Neural cell (in vitro differentiated cells): ENCODE results near the gene IYD. TPM values are rescaled to one million over a fixed set of nuclear protein-coding genes. Genes with fewer than 3 reads are reported as not detected.

ENCODE experiments used
- H2AFZ ChIP-seq: fragments of 200-600, 300-800 bp; sonication (generic), shearing (Covaris generic); 2 replicates; pipeline ENCODE4 v1.6.0; 2014; ENCODE audit warnings: low read depth, mild to moderate bottlenecking, antibody characterized with exemption, low read length, moderate library complexity
- H3F3A ChIP-seq: fragments of 200-600 bp; shearing (Covaris generic); 2 replicates; pipeline ENCODE4 v1.6.1; 2016; ENCODE audit warnings: mild to moderate bottlenecking, moderate library complexity, mixed read lengths, antibody characterized with exemption, low read length; ENCODE audit not compliant: insufficient read depth, poor library complexity, severe bottlenecking
- H3K27ac ChIP-seq: fragments of 200-600, 300-800 bp; sonication (generic), shearing (Covaris generic); 2 replicates; pipeline ENCODE4 v1.5.1; 2014; ENCODE audit warnings: mild to moderate bottlenecking, low read length, moderate library complexity
- H3K27me3 ChIP-seq: fragments of 300-800, 200-600 bp; sonication (generic), shearing (Covaris generic); 2 replicates; pipeline ENCODE4 v1.6.0; 2014; ENCODE audit warnings: mild to moderate bottlenecking, low read depth, low read length, moderate library complexity; ENCODE audit not compliant: insufficient read depth
- H3K36me3 ChIP-seq: fragments of 300-800, 200-600 bp; sonication (generic), shearing (Covaris generic); 2 replicates; pipeline ENCODE4 v1.5.1; 2014; ENCODE audit warnings: mild to moderate bottlenecking, antibody characterized with exemption, low read length, moderate library complexity; ENCODE audit not compliant: insufficient read depth
- H3K4me2 ChIP-seq: fragments of 300-800, 200-600 bp; sonication (generic), shearing (Covaris generic); 2 replicates; pipeline ENCODE4 v1.6.0; 2014; ENCODE audit warnings: mild to moderate bottlenecking, low read length
- H3K4me3 ChIP-seq: fragments of 300-800, 200-600 bp; sonication (generic), shearing (Covaris generic); 2 replicates; pipeline ENCODE4 v1.5.1; 2014; ENCODE audit warnings: mild to moderate bottlenecking, low read length, moderate library complexity
- H3K79me2 ChIP-seq: fragments of 200-600 bp; shearing (Covaris generic); replicated peaks from 2 replicates; pipeline ENCODE4 v1.6.0; 2014; ENCODE audit warnings: mild to moderate bottlenecking, low read length, moderate library complexity; ENCODE audit not compliant: insufficient read depth
- H3K9ac ChIP-seq: fragments of 300-800, 200-600 bp; sonication (generic), shearing (Covaris generic); 2 replicates; pipeline ENCODE4 v1.6.1; 2016; ENCODE audit warnings: mild to moderate bottlenecking, low read length, mixed read lengths
- H3K9me2 ChIP-seq: fragments of 200-600 bp; shearing (Covaris generic); 2 replicates; pipeline ENCODE4 v1.6.1; 2016; ENCODE audit warnings: mild to moderate bottlenecking, low read length, mixed read lengths; ENCODE audit not compliant: insufficient read depth
- H3K9me3 ChIP-seq: fragments of 200-600, 300-800 bp; sonication (generic), shearing (Covaris generic); 2 replicates; pipeline ENCODE4 v1.6.1; 2016; ENCODE audit warnings: mild to moderate bottlenecking, mixed run types, low read length, moderate library complexity, mixed read lengths
- H4K20me1 ChIP-seq: fragments of 200-600 bp; shearing (Covaris generic); 2 replicates; pipeline ENCODE4 v1.6.1; 2016; ENCODE audit warnings: mild to moderate bottlenecking, mixed run types; ENCODE audit not compliant: insufficient read depth
- CTCF ChIP-seq: fragments of 450-650 bp; IDR thresholded peaks from 2 replicates; pipeline ENCODE4 v1.5.1; 2014; ENCODE audit warnings: antibody characterized with exemption, mild to moderate bottlenecking, moderate library complexity; ENCODE audit not compliant: poor library complexity, severe bottlenecking
- EP300 ChIP-seq: fragments of 450-650 bp; conservative IDR thresholded peaks from 2 replicates; pipeline ENCODE4 v1.6.1; 2014; ENCODE audit warnings: antibody characterized with exemption, mild to moderate bottlenecking, moderate library complexity; ENCODE audit not compliant: poor library complexity, severe bottlenecking
- EZH2 ChIP-seq: fragments of 200-600, 300-800 bp; shearing (Covaris generic), sonication (generic); IDR thresholded peaks from 2 replicates; pipeline ENCODE4 v1.6.1; 2014; ENCODE audit warnings: antibody characterized with exemption, low read length, borderline replicate concordance, mild to moderate bottlenecking; ENCODE audit not compliant: insufficient read depth, poor library complexity, severe bottlenecking
- MXI1 ChIP-seq: fragments of 450-650 bp; conservative IDR thresholded peaks from 2 replicates; pipeline ENCODE4 v1.6.1; 2014; ENCODE audit warnings: antibody characterized with exemption, mild to moderate bottlenecking; ENCODE audit not compliant: poor library complexity, severe bottlenecking
- POLR2AphosphoS5 ChIP-seq: IDR thresholded peaks from 2 replicates; pipeline ENCODE4 v1.6.1; 2012
- RAD21 ChIP-seq: fragments of 450-650 bp; conservative IDR thresholded peaks from 2 replicates; pipeline ENCODE4 v1.6.1; 2014; ENCODE audit warnings: antibody characterized with exemption, mild to moderate bottlenecking, moderate library complexity
- SMC3 ChIP-seq: fragments of 450-650 bp; conservative IDR thresholded peaks from 2 replicates; pipeline ENCODE4 v1.6.1; 2014; ENCODE audit warnings: antibody characterized with exemption, mild to moderate bottlenecking, moderate library complexity; ENCODE audit not compliant: poor library complexity
- TAF1 ChIP-seq: IDR thresholded peaks from 2 replicates; pipeline ENCODE4 v1.6.1; 2012; ENCODE audit warnings: low read depth
- polyA plus RNA-seq: library from polyadenylated mRNA; depleted of rRNA; stranded (reverse); fragments of >200 nt; gene quantifications from 2 replicates; pipeline ENCODE4 v1.2.3, GENCODE V29; 2014
- TF ChIP-seq, protein P1 (sequence below): IDR thresholded peaks from 2 replicates; pipeline ENCODE4 v1.6.1; 2012; ENCODE audit warnings: borderline replicate concordance

Gene IYD
- polyA plus RNA-seq, 1 donor from 2014 or later: not detected

DNA sequence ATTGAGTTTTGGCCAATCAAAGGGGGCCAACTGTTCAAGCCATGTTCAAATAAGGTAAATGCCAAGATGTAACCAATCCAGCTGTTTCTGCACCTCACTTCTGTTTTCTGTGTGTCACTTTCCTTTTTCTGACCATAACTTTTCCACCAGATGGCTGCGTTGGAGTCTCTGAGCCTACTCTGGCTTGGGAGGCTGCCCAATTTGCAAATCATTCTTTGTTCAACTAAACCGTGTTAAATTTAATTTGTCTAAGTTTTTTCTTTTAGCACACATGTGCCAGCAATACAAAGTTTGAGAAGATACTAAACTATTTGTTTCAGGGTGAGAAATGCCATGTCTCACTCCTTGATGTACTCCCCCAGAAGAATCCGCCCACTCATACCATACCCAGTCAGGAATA, 52.1 kb downstream of the IYD start:
- Histone ChIP-seq H3K79me2 (no peaks in the 10 kb centered on the region), H2AFZ (no peak overlapping the region), H3K9ac (no peak overlapping the region), H3K27me3 (no peaks in the 10 kb centered on the region), H3F3A (no peaks in the 10 kb centered on the region), H3K9me3 (no peaks in the 10 kb centered on the region), H3K9me2 (no peaks in the 10 kb centered on the region), H4K20me1 (no peaks in the 10 kb centered on the region), H3K4me2 (no peak overlapping the region), H3K36me3 (no peaks in the 10 kb centered on the region), H3K4me3 (no peak overlapping the region), H3K27ac (no peak overlapping the region)
- TF ChIP-seq TAF1: no peak
- no peak for TF ChIP-seq EP300
- TF ChIP-seq POLR2AphosphoS5: no peak
- TF ChIP-seq EZH2: no peak
- no peak for TF ChIP-seq CTCF
- TF ChIP-seq, protein P1, sequence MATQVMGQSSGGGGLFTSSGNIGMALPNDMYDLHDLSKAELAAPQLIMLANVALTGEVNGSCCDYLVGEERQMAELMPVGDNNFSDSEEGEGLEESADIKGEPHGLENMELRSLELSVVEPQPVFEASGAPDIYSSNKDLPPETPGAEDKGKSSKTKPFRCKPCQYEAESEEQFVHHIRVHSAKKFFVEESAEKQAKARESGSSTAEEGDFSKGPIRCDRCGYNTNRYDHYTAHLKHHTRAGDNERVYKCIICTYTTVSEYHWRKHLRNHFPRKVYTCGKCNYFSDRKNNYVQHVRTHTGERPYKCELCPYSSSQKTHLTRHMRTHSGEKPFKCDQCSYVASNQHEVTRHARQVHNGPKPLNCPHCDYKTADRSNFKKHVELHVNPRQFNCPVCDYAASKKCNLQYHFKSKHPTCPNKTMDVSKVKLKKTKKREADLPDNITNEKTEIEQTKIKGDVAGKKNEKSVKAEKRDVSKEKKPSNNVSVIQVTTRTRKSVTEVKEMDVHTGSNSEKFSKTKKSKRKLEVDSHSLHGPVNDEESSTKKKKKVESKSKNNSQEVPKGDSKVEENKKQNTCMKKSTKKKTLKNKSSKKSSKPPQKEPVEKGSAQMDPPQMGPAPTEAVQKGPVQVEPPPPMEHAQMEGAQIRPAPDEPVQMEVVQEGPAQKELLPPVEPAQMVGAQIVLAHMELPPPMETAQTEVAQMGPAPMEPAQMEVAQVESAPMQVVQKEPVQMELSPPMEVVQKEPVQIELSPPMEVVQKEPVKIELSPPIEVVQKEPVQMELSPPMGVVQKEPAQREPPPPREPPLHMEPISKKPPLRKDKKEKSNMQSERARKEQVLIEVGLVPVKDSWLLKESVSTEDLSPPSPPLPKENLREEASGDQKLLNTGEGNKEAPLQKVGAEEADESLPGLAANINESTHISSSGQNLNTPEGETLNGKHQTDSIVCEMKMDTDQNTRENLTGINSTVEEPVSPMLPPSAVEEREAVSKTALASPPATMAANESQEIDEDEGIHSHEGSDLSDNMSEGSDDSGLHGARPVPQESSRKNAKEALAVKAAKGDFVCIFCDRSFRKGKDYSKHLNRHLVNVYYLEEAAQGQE: no peak
- no peak for TF ChIP-seq RAD21
- TF ChIP-seq MXI1: no peak
- TF ChIP-seq SMC3: no peak

GRCh38 chr6:150425508-150425907, 56.7 kb downstream of the IYD start:
- Histone ChIP-seq H3K36me3 (no peaks in the 10 kb centered on the region), H4K20me1 (no peaks in the 10 kb centered on the region), H3K27ac (no peak overlapping the region), H3K9ac (no peak overlapping the region), H3K9me2 (no peaks in the 10 kb centered on the region), H3K4me3 (no peak overlapping the region), H2AFZ (no peak overlapping the region), H3K4me2 (no peak overlapping the region), H3K9me3 (no peaks in the 10 kb centered on the region), H3K27me3 (no peaks in the 10 kb centered on the region), H3K79me2 (no peaks in the 10 kb centered on the region), H3F3A (no peaks in the 10 kb centered on the region)
- TF ChIP-seq RAD21 (no peak), POLR2AphosphoS5 (no peak), CTCF (no peak), TAF1 (no peak), EP300 (no peak), MXI1 (no peak), EZH2 (no peak), SMC3 (no peak)
- TF ChIP-seq, protein P1: no peak
